ENCODE results near the gene CASTOR1.
A peak's percentile ranks its signal among the peaks of the same experiment; 100 is the strongest.

Gene CASTOR1

DNA sequence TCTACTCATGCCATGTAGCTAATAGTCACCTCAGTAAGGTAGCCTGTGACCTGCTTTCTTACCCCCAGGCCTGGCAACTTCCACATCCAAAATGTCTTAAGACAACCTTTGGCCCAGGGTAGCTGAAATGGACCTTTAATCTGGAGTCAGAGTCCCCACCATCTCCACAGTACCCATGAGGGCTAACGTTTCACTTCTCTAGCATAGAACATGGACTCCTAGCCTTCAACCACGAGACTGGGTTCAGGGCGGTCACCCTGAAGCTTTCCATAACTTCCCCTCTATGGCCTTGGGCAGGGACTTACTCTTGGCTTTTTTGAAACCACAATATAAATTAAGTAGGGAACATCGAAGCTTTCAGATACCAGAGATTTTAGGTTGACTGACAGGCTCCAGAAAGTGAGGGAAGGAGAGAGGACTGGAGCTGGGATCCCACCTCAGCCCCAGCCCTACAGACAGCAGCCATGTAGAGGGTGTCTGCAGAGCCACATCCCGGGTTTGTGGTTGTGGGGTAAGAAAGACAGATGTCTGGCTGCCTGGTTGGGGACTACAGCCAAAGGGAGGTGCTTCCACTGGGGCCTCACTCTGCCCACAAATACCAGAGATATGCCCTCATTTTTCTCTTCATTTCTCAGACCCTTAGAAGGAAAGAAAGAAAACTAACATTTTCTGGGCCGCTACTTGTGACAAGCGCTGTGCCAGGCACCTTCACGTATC, 34.9 kb upstream of the CASTOR1 start:
- TF ChIP-seq EZH2phosphoT487 (IDR thresholded peaks at IDR 0.05; ENCODE audit: borderline replicate concordance), result no peak
- TF ChIP-seq CTCF (conservative IDR thresholded peaks at IDR 0.05; ENCODE audit: low read length), result no peak
- H4K20me1 ChIP-seq (ENCODE audit: insufficient read depth, low read length, poor library complexity, severe bottlenecking), result peaks cover 18% of the 10 kb centered on the region
- H3K79me2 ChIP-seq (ENCODE audit: insufficient read depth, low read length), result peaks cover 71% of the 10 kb centered on the region
- H3F3A ChIP-seq (ENCODE audit: low read depth), result no peaks in the 10 kb centered on the region
- no peaks in the 10 kb centered on the region for H3K9me3 ChIP-seq (ENCODE audit: insufficient read depth, low read depth, low read length)
- no peaks in the 10 kb centered on the region for H3K9me2 ChIP-seq (replicated peaks; ENCODE audit: low read depth, low read length)
- H3K9ac ChIP-seq (ENCODE audit: low read depth, low read length, poor library complexity, severe bottlenecking), result peak overlapping the region; percentile 83
- peak overlapping the region; percentile 96 for H3K4me3 ChIP-seq (ENCODE audit: low read length, poor library complexity, severe bottlenecking)
- no peaks in the 10 kb centered on the region for H3K27me3 ChIP-seq (ENCODE audit: insufficient read depth, low read length, poor library complexity, severe bottlenecking)
- peak overlapping the region; percentile 98 for H3K4me2 ChIP-seq (ENCODE audit: low read depth, low read length, poor library complexity, severe bottlenecking)
- H3K36me3 ChIP-seq (ENCODE audit: insufficient read depth, low read length), result no peaks in the 10 kb centered on the region
- peaks cover 61% of the 10 kb centered on the region for H3K4me1 ChIP-seq (ENCODE audit: insufficient read depth, low read length, poor library complexity, severe bottlenecking)
- H2AFZ ChIP-seq (ENCODE audit: low read length), result no peak overlapping the region

DNA sequence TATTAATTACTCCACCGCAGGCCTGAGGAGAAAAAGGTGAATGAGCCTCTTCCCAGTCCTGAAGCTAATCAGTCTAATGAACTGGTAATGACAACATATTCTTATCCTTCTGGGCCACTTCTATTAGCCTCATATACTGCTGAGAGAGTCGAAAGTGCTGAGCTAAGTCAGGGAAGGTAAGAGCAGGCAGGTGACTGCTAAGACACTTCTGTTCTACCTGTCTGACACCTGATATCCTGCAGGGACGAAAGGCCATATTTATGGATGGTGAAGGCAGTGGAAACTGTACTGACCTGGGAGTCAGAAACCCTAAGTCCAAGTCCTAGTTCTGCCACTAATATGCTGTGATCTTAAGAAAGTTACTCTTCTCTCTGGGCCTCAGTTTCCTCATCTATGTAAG, 33.9 kb upstream of the CASTOR1 start:
- Histone ChIP-seq H3K9ac (ENCODE audit: low read depth, low read length, poor library complexity, severe bottlenecking) (no peak overlapping the region), H3K4me2 (ENCODE audit: low read depth, low read length, poor library complexity, severe bottlenecking) (peak overlapping the region; percentile 98), H3K9me2 (replicated peaks; ENCODE audit: low read depth, low read length) (no peaks in the 10 kb centered on the region), H3K36me3 (ENCODE audit: insufficient read depth, low read length) (no peaks in the 10 kb centered on the region), H3K4me3 (ENCODE audit: low read length, poor library complexity, severe bottlenecking) (peak overlapping the region; percentile 8), H3K4me1 (ENCODE audit: insufficient read depth, low read length, poor library complexity, severe bottlenecking) (peaks cover 70% of the 10 kb centered on the region), H4K20me1 (ENCODE audit: insufficient read depth, low read length, poor library complexity, severe bottlenecking) (peaks cover 18% of the 10 kb centered on the region), H3K27me3 (ENCODE audit: insufficient read depth, low read length, poor library complexity, severe bottlenecking) (no peaks in the 10 kb centered on the region), H3K9me3 (ENCODE audit: insufficient read depth, low read depth, low read length) (no peaks in the 10 kb centered on the region), H3F3A (ENCODE audit: low read depth) (no peaks in the 10 kb centered on the region), H3K79me2 (ENCODE audit: insufficient read depth, low read length) (peaks cover 80% of the 10 kb centered on the region), H2AFZ (ENCODE audit: low read length) (no peak overlapping the region)
- TF ChIP-seq CTCF (conservative IDR thresholded peaks at IDR 0.05; ENCODE audit: low read length), result no peak

- Histone ChIP-seq H3K9ac (ENCODE audit: low read depth, low read length, poor library complexity, severe bottlenecking) (peak overlapping the region; percentile 11), H3K4me1 (ENCODE audit: insufficient read depth, low read length, poor library complexity, severe bottlenecking) (peaks cover 69% of the 10 kb centered on the region), H3K4me3 (ENCODE audit: low read length, poor library complexity, severe bottlenecking) (no peak overlapping the region), H3K27me3 (ENCODE audit: insufficient read depth, low read length, poor library complexity, severe bottlenecking) (no peaks in the 10 kb centered on the region), H4K20me1 (ENCODE audit: insufficient read depth, low read length, poor library complexity, severe bottlenecking) (peaks cover 18% of the 10 kb centered on the region), H2AFZ (ENCODE audit: low read length) (no peak overlapping the region), H3K79me2 (ENCODE audit: insufficient read depth, low read length) (peaks cover 98% of the 10 kb centered on the region), H3K9me2 (replicated peaks; ENCODE audit: low read depth, low read length) (no peaks in the 10 kb centered on the region), H3K36me3 (ENCODE audit: insufficient read depth, low read length) (no peaks in the 10 kb centered on the region), H3K9me3 (ENCODE audit: insufficient read depth, low read depth, low read length) (no peaks in the 10 kb centered on the region), H3K4me2 (ENCODE audit: low read depth, low read length, poor library complexity, severe bottlenecking) (peak overlapping the region; percentile 98), H3F3A (ENCODE audit: low read depth) (no peaks in the 10 kb centered on the region)
- TF ChIP-seq CTCF (conservative IDR thresholded peaks at IDR 0.05; ENCODE audit: low read length) (no peak), EZH2phosphoT487 (IDR thresholded peaks at IDR 0.05; ENCODE audit: borderline replicate concordance) (no peak)
Observed at GRCh38 chr22:30321461-30321860, 32.2 kb upstream of the CASTOR1 start.

All from Loucy (cell line).